Embryonic facial prominence (tissue), 1 donor: ENCODE results near the gene ATAD3A.
"Not testable (repeated sequence)": the region's sequence is repeated elsewhere in the genome, so short reads cannot be mapped to it uniquely, and the experiment has no call there.

Source experiments
- DNase-seq: peaks from one replicate; pipeline ENCODE4 v3.0.0-alpha.2; 2016; ENCODE audit errors: extremely low spot score

Gene ATAD3A

DNA sequence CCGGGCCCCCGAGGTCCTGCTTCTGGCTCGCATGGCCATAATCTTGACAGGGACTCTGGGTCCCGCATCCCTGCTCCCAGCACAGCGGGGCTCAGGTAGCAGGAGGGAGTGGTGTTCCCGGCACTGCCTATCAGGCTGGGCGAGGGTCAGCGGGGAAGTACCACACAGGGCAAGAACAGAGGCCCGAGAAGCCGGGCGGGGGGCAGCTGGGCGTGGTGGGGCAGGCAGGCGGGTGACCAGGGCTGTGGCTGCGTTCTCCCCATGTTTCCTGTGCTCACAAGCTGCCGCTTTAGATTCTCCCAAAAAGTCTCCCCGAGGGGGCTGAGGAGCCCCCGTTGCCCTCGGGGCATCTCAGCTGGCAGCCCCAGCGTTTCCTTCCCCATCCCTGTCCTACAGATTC lies 22.1 kb upstream of the ATAD3A start:
- no peak for DNase-seq

DNA sequence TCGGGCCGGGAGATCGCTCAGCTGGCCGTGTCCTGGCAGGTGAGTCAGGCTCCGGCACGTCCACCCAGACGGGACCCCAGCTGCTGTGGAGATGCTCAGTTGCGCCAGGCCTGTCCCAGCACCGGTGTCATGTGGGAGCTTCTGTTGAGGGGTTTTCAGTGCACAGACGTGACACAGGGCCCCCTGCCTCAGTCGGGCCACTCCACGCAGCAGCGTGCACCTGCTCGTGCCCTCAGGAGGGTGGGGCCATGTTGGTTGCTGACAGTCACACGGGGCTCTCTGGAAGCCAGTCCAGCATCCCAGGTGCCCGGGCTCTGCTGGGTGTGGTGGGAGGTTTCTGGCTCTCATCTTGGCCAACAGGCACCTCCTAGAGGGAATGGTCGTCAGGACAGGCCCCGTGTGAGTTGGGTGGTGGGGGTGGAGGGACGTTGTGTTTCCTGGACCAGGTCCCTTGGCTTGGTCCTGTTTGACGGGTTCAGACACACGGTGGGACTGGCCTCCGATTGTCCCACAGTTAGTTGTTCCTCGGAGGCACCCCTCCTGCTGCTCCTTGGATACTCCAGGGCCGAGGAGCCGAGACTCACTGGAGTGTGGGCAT lies 21.2 kb upstream of the ATAD3A start:
- no peak for DNase-seq

DNA sequence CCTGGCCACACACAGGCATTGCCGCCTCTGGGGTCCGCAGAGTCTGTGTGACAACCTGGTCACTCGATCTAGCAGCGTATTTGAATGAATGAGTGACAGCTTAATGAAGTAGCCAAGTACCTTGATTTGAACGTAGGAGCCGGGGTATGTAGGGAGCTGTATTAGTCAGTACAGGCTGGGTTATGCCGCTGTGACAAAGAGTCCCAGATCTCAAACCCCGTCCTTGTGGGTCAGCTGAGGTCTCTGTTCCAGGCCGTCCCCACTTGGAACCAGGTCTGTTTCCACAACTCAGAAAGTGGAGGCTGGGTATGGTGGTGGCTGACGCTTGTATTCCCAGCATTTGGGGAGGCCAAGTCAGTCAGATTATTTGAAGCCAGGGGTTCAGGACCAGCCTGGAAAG lies 20.4 kb upstream of the ATAD3A start:
- DNase-seq = no peak

DNA sequence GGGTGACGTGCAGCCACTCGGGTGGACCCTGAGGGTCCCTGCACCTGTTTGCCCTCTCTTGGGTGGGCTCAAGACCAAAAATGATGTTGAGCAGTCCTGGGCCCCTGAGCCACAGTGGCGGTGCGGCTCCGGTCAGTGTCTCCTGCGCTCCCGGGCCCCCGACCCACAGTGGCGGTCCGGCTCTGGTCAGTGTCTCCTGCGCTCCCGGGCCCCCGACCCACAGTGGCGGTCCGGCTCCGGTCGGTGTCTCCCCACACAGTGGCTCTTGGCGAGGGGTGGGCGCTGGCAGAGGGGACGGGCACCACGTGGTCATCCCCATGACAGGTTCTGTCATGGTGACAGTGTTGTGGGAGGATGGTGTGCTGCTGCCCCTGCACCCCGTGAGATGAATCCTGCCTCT lies 17.7 kb upstream of the ATAD3A start:
- not testable (repeated sequence) for DNase-seq

DNA sequence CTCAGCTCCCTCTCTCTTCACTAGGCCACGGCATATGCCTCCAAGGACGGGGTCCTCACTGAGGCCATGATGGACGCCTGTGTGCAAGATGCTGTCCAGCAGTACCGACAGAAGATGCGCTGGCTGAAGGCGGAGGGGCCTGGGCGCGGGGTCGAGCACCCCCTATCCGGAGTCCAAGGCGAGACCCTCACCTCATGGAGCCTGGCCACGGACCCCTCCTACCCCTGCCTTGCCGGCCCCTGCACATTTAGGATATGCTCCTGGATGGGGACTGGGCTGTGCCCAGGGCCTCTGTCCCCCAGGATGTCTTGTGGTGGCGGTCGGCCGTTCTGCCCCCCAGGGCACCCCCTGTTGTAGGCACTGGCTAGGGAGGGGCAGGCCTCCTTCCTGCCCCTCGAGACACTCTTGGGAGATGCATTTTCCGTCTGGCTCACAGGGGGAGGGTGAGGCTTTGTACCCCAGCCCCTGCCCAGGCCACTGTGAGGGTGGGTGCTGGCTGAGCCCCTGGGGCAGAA lies 16.4 kb upstream of the ATAD3A start:
- DNase-seq = not testable (repeated sequence)

DNA sequence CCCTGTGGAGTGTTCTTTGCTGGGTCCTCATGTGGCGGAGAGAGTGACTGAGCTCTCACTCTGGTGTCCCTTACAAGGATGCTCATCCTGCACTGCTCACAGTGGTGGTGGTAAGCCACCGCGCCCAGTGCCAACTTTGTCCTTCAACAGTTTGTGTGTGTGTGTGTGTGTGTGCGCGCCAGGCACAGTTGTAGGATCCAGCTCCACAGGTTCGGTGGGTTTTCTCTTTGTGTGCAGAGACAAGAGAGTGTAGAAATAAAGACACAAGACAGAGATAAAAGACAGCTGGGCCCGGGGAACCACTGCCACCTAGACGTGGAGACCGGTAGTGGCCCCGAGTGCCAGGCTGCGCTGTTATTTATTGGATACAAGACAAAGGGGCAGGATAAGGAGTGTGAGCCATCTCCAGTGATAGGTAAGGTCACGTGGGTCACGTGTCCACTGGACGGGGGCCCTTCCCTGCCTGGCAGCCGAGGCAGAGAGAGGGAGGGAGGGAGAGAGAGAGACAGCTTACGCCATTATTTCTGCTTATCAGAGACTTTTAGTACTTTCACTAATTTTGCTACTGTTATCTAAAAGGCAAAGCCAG lies 7.1 kb upstream of the ATAD3A start:
- DNase-seq = peak; percentile 6

DNA sequence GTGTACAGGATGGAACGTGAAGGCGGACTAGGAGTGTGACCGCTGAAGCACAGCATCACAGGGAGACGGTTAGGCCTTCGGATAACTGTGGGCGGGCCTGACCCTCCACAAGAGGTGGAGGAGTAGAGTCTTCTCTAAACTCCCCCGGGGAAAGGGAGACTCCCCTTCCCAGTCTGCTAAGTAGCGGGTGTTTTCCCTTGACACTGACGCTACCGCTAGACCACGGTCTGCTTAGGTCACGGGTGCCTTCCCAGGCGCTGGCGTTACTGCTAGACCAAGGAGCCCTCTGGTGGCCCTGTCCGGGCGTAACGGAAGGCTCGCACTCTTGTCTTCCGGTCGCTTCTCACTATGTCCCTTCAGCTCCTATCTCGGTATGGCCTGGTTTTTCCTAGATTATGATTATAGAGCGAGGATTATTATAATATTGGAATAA lies 6.6 kb upstream of the ATAD3A start:
- not testable (repeated sequence) for DNase-seq

DNA sequence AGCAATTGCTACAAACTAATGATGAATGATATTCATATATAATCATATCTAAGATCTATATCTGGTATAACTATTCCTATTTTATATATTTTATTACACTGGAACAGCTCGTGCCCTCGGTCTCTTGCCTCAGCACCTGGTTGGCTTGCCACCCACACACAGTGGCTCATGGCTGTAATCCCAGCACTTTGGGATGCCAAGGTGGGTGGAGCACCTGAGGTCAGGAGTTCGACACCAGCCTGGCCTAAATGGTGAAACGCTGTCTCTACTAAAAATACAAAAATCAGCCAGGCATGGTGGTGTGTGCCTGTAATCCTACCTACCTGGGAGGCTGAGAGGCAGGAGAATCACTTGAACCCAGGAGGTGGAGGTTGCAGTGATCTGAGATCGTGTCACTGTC lies 6.2 kb upstream of the ATAD3A start:
- DNase-seq = not testable (repeated sequence)

DNA sequence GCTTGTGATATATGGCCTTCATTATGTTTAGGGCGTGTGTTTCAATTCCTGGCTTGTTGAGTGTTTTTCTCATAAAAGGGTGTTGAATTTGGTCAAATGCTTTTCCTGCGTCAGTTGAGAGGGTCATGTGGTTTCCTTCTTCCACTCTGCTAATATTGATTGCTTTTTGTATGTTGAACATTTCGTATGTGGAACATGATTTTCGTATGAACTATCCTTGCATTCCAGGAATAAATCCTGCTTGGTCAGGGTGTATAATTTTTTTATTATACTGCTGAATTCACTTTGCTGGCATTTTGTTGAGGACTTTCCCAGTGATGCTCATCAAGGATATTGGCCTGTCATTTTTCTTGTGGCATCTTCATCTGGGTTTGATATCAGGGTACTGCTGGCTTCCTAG lies 4.7 kb upstream of the ATAD3A start:
- no peak for DNase-seq

DNA sequence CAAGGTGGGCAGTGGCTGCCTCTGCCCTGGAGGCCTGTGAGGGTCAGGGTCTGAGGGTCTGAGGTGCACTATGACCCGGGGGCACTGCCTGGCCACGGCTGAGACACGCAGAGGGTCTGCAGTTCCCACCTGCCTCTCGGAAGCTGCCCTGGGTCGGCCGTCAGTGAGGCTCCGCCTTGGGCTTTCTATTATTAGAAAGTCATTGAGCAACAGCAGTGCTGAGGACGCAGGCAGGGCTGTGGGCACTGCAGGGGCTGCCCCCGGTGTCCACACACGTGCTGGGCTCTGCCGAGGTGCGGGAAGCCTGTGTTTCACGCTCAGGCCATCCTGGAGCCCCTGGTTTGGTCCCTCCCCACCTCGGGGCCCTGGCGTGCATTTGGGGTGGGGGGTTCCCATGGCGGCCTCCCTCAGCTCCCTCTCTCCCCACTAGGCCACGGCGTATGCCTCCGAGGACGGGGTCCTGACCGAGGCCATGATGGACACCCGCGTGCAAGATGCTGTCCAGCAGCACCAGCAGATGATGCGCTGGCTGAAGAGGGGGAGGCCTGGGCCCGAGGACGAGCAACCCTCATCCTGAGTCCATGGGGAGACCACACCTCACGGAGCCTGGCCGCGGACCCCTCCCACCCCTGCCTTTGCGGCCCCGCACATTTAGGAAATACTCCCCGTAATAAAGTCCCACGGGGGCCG lies 3.0 kb upstream of the ATAD3A start:
- not testable (repeated sequence) for DNase-seq

DNA sequence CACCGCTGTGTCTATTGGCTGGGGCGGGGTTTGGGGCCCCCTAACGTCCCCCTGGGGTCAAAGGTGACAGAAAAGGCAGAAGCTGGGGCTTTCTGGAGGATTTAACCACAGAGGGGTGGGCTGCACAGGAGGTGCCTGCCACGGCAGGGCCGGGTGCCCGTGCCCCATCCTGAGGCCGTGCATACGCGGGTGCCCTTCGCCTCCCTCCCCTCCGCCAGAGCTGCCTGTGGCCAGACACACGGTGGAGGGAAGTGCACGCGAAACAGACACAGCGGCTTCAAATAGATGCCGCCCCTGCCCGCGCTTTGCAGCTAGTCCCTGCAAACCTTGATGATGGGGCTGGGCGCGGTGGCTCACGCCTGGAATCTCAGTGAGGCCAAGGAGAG lies 2.5 kb upstream of the ATAD3A start:
- not testable (repeated sequence) for DNase-seq

DNA sequence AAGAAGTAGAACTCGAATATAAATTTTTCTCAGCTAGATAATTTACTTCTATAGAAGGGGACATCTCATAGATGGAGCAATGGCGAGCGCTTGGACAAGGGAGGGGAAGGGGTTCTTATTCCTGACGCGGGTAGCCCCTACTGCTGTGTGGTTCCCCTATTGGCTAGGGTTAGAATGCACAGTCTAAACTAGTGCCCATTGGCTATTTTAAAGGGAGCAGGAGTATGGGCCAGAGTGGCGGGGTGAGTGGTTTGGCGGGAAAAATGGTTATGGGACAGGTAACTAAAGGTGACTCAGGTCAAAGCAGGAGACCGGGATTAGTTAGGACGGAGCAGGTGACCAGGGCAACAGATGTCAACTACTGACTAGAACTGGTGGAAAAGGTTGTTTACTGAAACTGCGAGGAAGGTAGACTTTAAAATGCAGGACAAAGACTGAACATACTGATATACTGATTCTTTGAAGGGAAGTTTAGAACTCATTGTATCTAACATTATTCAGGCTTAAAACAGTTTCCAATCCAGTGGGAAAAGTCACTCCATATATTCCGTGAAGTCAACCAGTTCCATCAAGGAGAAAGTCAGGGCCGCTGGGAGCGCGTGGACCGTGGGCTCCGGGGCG lies 940 bp upstream of the ATAD3A start:
- peak; percentile 8 for DNase-seq

DNA sequence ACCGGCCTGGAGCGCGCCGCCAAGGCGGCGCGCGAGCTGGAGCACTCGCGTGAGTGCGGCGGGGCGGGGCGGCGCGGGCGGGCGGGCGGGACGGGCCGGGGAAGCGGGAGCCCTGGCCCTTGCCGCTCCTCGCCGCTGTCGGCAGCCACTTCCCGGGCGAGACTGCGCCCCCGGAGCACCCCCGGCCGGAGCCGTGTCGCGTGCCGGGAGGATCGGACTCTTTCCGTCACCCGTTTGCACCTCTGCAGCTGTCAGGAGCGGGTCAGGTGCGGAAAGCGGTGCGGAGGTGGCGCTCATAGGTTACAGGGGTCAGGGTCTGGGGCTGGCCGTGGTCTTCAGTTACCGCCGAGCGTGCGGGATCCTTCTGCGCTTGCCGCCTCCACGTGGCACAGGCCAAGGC lies 463 bp downstream of the ATAD3A start:
- DNase-seq = not testable (repeated sequence)

DNA sequence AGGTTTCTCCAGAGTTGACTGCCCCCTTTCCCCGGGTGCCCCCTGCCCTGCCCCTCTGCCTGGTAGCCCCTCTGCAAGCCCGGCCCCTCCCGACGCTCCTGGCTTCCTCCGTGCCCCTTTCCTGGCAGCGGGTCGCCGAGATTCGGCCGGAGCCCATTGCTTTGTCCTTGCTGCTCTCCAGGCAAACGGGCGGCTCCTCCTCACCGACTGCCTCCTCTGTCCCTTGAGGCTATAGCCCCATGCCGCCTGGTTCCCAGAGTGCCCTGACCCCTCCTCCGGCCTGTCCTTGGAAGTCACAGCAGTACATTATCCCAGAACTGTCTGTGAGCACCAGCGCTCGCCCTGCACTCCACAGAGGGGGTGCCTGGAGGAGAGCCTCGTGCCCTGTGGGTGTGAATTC lies 1.7 kb downstream of the ATAD3A start:
- not testable (repeated sequence) for DNase-seq

DNA sequence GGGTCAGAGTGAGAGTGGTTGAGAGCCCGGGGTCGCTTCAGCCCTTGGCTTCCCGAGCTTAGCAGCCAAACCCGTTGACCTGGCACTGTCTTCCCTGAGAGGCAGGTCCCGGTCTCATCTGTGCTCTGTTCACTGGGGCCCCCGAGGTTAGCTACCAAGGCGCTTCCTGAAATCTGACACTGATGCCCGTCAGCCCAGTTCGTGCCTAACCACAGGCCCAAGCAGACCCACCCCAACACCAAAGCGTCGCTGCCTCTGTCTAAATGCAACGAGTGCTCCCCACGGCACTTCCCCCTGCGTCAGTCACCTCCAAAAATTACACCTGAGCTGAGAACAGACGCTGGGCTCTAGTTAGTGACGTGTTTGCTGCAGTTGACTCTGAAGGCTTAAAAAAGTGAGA lies 2.4 kb downstream of the ATAD3A start:
- DNase-seq = not testable (repeated sequence)

DNA sequence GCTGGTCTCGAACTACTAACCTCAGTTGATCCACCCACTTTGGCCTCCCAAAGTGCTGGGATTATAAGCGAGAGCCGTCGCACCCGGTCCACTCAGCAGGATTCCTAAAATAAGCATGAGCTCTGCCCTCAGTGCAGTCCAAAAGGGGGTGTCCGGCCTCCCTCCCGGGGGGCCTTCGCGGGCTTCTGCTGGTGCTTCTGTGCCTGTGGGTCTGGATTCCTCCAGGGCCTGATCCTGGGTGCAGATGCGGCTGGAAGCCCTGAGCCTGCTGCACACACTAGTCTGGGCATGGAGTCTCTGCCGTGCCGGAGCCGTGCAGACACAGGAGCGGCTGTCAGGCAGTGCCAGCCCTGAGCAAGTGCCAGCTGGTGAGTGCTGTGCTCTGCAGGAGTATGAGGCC lies 5.0 kb downstream of the ATAD3A start:
- DNase-seq = not testable (repeated sequence)

DNA sequence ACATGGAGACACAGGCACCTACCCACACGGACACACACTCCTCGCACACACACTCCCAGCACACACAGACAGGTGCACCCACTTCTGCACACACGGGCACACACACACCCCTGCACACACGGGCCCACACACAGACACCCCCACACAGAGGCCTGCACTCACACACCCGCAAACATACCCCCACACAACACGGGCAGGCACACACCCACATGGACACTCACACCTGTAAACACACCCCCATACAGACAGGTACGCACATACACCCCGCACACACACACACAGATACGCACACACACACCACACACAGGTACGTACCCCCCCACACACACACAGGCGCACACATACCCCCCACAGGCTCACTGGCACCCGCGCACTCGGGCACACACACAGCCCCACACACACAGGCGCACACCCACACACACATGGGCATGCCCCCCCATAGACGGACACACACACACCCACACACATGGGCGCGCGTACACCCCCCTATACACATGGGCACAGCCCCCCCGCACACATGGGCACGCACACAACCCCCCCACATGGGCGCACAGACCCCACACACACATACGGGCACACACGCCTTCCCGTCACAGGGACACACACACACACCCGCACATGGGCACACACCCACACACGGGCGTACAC lies 6.1 kb downstream of the ATAD3A start:
- DNase-seq = no peak

DNA sequence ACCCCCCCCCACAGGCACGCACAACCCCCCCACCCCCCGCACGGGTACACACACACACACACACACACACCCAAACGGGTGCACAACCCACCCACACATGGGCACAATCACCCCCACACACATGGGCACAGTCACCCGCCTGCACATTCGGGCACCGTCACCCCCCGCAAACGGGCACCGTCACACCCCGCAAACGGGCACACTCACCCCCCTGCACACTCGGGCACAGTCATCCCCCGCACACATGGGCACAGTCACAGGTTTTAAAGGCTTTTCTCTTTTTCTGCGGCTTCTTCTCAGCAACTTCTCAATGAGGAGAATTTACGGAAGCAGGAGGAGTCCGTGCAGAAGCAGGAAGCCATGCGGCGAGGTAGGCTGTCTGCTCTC lies 6.7 kb downstream of the ATAD3A start:
- not testable (repeated sequence) for DNase-seq

DNA sequence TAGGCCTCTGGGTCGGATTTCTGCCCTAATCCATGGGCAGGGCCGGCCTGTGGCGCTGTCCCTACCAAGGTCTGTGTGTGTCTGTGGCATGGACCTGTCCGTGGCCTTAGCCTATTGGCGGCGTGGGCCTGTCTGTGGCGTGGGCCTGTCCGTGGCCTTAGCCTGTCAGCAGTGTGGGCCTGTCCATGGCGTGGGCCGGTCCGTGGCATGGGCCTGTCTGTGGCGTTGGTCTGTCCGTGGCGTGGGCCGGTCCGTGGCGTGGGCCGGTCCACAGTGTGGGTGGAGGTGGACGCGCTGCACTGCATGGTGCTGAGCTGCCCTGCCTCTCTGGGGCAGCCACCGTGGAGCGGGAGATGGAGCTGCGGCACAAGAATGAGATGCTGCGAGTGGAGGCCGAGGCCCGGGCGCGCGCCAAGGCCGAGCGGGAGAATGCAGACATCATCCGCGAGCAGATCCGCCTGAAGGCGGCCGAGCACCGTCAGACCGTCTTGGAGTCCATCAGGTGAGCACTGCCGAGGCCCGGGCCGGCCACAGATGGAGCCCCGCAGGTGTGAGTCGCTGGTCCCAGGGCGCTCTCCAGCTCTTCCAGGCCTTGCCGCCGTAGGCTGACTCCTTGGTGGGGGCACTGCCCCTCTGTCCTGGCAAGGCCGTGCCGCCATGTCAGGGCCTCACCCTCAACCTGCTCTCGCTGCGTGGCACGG lies 8.0 kb downstream of the ATAD3A start:
- DNase-seq = not testable (repeated sequence)

DNA sequence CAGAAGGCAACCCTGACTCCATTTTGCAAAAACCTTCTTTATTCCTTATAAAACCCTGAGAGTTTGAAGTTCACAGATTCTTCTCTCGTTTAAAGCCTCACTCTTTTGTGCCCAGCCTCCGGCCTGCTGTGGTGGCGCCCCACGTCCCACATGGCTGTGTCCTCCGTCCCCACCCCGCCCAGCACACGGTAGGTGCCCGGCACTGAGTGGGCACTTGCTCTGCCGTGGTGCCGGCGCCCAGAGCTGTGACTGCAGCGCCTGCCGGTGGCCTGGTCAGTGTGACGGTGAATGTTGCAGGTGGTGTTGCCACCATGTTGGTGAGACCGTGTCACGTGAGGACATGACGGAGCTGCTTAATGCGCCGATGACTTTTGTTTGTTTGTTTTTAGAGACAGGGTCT lies 9.4 kb downstream of the ATAD3A start:
- DNase-seq = no peak

DNA sequence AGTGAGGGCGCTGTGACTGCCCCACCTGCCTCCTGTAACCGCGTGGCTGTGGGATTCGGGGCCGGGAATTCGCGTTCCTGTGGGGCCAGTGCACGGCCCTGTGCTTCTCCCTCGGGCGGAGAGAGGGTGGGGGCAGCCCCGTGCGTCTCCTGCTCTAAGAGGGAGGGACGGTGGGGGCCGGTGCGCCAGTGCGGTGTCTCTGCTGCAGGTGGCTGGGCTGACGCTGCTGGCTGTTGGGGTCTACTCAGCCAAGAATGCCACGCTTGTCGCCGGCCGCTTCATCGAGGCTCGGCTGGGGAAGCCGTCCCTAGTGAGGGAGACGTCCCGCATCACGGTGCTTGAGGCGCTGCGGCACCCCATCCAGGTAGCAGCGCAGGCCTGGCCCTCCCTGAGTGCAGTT lies 10.6 kb downstream of the ATAD3A start:
- DNase-seq = not testable (repeated sequence)
